CD4-positive, alpha-beta T cell treated with Interleukin-17A for 1 hour (primary cell): Measurements from ENCODE around the gene TSPAN2.

Source experiments
- DNase-seq: peaks from one replicate; pipeline ENCODE4 v3.0.0-alpha.2; 2020

TSPAN2 gene

DNA sequence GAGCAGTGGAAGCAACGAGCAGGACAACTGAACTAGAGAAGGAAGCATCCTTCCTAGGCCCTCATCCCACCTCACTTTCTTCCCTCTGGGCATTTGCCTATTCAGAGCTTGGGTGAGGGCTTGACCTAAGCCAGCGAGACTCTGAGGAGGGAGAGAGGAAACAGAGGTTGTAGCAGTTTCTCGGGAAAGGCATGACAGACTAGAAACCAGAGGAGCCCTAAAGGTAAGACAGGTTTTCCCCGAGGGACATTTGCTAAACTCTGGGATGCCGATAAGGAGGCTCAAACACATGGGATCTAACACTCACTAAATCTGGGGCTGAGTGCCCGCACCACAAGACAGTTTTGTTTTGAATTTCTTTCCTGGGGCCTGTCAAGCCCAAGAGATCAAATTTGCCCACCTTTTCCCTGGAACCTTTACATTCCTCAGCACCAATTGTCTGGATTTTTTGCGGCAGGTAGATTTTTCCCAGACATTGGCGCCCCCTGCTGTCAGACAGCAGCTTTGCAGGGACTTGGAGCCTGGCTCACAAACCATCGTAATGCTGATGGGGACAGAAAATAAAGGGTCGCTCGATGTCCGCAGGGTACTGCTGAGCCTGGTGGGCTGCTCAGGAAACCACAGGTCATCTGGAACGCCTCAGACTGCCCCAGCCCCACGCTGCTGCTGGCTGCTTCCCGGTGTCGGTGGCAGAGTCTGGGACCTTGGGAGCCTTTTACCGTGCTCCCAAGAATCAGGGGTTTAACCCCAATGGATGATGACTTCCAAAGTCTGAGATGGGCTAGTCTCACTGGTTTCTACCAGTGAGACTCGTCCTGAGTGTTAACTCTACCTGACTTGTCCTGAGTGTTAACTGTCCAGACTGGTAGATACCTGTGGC, 23.4 kb upstream of the TSPAN2 start:
- peak; percentile 61 for DNase-seq

DNA sequence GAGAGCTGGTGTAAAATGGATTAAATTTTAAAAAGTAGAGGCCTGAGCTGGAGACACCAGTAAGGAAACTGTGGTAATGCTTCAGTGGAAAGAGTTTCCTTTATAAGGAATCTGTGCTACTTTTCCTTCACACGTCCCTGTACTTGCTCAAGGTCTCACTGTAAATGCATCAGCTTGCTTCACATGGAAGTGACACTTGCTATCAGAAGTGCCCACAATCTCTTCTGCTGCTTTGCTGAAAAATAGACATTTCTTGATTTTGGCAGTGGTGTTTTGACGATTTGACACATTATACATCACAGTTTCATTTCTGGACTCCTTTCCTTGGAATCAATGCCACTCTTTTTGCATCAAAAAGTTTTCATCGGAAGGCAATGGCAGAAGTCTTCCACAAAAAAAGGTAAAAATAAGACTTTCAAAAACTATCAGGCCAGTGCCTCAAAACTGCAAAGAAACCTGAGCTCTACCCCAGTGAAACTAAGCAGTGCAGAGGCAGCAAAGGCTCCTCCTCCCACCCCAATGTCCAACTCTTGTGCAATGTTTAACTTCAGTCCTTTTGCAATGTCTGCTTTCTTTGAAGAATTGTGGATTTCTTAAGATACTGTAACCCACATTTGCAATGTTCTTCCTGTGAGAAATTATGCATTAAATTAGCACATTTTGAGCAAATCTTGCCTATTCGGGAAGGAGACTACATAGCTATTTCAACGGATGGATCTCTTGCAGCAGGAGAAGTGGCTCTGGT, 18.4 kb upstream of the TSPAN2 start:
- DNase-seq: no peak

DNA sequence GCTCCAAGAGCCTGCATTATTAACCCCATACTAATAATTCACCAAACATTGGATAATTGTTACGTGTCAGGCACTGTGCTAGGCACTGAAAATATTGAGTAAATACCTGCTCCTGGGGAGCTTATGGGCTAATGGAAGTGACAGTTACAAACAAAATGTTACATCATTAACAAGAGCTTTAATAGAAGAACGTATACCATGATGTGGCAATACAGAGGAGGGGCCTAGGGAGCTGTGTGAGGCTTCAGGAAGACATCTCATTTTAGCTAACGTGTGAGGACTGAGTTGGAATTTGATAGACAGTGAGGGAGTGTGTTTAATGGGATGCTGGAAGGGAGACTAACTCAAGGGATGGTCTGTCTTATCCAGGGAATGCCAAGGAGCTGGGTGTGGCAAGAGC, 16.5 kb upstream of the TSPAN2 start:
- DNase-seq: no peak

DNA sequence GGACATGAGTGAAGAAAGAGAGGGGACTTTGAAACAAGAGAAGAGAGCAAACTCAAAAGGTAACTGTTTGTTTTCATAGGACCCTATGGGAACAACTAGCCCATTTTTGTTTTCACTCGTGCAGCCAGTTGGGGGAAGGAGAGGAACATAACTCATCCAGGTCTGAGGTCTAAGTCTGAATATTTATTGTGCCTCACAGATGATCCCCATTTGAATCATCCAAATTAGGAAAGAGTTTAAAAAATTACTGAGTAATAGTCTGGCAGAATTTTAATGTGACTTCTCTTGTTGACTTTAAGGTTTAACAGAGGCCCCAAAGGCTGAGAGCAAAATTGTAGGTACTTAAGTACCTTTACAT, 10.4 kb upstream of the TSPAN2 start:
- no peak for DNase-seq

DNA sequence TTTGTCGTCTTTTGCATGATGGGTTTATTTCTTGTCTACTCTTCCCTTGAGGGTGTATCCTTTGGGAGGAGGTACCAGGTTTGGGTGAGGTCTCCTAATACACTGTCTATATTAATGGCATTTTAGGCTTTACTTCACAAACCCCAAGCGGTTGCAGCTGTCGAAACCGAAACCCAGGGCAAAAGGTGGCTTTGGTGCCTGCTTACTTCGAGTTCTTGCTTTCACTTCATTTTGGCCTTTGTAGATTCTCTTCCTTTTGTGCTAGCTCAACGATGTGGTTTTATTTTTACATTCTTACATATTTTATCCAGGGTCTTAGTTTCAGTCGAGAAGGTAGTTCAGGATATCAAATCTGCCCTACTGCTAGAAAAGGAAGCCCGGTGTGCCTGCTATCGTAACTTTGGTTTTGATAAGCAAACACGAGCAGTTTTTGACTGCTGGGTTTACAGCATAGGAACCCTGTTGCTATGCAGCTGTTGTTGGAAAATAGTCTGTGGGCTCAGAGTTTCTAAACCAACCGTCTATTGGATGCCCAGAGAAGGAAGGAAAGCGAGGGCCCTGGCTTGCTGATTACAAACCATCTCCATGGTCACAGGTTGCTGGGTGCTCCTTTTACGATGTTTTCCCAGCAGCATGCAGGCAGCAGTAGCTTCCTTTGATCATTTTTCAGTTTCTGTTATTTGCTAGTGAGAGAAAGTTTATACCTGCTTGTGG, 9.8 kb upstream of the TSPAN2 start:
- DNase-seq: peak; percentile 95

DNA sequence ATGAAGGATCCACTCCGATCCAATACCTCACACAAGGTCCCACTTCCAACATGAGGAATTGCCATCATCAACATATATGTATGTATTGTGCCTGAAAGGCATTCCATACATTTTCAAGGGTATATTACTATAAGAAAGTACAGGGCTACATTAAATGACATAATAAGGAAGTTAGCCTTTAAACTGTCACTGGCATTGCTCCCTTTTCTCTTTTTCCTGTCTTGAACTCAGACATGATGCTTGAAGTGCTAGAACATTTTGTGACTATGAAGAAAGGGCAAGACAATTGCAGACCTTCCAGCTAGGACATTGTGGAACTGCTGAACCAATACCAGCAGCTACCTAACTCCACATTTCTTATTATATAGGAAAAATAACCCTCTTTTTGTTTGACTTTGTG, 2.9 kb upstream of the TSPAN2 start:
- no peak for DNase-seq

DNA sequence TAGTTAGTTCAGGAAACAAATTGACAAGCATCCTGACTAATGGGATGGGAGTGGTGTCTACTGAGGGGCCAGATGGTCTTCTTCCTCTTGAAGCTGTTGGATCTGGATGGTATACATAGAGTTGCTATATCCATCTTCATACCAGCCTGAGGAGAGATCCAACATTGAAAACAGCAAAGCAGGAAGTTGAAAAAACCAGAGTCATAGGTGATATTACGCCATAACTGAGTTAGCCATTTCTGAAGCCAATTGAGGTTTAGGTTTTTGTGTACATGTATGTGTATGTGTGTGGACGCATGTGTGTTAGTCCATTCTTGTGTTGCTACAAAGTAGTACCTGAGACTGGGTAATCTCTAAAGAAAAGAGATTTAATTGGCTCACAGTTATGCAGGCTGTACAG, 2.3 kb upstream of the TSPAN2 start:
- no peak for DNase-seq

DNA sequence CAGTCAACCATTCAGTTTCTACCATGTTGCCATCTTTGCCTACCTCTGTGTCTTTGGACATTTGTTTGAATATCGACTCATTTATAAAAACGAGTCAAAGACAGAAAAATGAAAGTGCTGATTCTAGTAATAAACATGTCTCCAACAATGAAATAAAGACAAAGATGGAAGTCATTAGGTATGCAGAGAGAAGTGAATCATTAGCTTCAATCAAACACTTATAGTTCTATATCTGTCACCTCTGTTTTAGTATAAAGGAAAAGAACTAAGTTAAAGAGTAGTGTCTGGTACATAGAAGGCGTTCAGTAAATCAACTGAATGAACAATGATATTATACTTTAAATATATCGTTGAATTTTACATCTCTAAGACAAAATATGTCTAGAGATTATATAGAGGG, 1.7 kb upstream of the TSPAN2 start:
- no peak for DNase-seq

DNA sequence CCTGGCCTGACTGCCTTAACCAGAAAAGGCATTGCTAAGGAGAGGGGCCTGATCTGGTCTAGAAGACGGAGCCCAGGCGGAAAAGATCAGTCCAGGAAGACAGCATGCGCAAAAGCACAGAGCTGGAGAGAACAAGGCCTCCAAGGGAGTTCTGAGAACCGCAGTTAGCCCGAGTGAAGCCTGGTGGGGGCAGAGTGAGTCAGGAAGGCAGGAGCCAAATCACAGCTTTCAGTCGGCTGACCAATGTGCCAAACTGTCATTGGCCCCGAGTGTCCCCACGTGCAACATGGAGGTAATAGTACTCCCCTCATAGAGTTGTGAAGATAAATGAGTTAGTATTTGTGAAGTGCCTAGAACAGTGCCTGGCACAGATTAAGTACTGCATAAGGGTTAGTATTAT, 1.2 kb upstream of the TSPAN2 start:
- no peak for DNase-seq

DNA sequence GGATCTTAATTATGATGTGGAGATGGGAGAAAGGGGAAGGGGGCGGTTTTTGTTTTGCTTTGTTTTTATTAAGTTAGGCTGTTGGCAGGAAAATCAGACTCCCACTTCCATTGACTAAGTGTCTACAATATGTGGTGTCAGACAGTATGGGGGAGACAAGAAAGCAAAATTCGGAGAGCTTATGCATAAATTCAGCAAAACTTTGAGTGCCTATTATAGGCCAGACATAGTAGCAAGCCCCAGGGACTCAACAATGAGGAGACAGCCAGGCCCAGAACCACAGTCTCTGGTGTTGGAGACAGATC, 835 bp upstream of the TSPAN2 start:
- DNase-seq: no peak

DNA sequence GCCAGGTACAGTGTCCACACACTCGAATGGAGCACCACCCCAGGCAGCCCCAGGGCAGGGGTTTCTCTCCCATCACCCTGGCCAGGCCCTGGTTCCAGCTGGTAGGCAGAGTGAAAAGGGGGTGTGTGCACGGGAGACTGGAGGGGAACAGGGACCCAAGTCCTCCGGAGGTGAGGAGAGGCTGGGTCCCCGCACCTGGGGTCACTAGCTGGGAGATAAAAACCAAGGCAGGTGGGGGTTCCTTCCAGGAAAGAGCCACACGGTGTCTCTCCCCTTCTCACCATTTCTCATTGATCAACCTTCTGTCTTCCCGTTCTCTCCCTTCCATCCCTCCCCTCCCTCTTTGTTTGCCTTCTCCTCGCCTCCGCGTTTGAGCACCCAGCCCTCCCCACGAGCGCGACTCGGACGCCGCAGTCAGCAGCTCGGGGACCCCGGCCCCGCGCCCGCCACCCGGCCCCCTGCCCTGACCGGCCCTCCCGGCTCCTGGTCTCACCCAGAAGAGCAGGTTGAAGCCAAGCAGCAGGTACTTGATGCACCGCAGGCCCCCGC, 358 bp downstream of the TSPAN2 start:
- DNase-seq: no peak

DNA sequence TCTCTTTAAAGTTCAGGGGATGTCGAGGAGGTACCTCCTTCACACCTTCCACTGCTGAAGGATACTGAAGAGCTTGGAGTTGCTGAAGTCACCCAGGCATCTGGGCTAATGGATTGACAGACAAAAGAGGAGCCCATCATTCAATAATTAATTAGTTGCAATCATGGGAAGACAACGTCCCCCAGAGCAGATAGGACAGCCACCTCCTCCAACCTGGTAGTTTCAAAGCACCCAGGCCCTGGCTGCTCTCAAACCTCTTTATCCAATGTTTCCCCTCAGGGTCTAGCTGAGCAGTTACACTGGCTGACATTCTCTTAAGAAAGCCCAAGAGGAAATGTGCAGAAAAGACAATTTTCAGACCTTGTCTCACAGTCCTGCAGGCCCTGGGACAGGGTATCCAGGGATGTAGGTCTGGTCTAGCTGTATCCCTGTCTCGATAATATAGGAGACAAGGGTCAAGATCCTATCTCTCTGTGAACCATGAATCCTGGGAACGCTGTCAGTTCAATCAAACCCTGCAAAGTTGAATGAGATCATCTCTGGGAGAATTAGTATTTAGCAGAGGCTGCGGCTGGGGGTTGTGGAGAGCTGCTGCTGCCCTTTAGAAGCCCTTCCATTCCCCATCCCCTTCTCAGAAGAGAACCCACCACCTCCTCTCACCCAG, 1.1 kb downstream of the TSPAN2 start:
- no peak for DNase-seq

DNA sequence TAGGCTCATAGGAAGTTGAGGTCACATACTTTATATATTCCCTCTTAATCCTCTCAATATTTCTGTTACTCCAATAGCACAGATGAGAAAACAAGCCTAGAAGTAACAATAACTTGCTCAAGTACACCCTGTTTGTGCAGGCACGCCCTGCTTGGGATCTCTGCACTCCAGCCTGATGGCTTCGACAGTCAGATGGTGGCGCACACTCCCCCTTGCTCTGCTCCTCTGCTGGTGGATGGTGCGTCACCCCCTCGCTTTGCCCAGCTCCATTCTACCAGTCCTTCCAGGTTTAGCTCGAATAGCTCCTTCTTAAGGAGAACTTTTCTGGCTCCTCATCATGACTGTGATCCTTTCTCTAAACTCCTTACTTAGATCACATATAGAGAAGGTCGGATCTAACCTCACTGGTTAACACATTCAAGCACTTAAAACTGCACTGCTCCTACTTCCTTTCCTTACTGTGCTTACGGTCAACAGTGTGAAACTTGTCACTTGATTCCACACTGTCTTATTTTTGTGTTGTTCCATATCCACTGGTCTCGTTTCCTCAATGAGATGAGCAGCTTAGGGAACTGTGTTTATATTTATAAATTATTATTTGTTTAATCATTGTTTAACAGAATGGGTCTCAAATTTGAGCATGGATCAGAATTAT, 3.0 kb downstream of the TSPAN2 start:
- DNase-seq: peak; percentile 24

DNA sequence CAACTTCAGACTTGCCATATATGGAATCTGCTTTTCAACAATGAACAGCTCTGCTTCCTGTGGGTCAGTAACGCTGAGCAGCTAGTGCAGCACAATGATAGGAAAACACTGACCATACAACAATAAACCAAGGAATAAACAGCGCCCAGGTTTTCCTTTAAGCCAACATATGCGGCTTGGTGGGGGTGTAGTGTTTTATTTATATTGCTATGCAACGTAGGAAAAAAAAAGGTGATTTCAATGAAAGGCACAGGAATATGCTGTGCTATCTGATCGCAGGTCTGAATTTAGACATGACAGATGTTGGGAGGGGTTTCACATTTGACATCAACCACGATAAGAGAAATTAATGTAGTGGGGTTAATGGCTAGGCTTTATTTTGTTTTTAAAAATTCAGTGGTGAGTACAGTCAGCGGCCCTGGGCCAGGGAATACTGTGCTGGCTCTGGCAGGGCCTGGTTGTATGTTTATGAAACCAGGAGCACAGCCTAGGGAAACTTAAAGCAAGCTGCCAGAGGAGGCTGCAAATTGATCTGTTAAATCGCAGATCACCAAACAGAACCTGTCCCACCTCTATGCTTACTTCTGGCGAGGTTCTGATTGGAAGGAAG, 4.3 kb downstream of the TSPAN2 start:
- peak; percentile 56 for DNase-seq

DNA sequence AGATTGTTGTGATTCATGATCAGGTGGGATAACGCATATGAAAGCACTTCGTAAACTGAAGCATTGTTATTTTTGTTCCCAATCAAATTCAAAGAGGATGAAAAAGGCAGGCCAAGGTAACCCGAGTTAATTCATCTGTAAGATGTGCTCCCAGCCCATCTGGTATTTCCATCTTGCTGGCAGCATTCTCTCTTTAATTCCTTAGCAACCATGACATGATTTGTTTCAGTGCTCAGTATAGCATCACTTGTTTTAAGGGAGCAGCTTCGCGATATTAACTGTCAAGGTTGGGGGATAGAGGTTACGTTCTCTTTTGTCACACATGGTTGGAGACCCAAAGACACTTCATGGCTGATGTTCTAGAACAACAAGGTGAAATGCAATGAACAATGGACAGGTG, 6.4 kb downstream of the TSPAN2 start:
- no peak for DNase-seq

DNA sequence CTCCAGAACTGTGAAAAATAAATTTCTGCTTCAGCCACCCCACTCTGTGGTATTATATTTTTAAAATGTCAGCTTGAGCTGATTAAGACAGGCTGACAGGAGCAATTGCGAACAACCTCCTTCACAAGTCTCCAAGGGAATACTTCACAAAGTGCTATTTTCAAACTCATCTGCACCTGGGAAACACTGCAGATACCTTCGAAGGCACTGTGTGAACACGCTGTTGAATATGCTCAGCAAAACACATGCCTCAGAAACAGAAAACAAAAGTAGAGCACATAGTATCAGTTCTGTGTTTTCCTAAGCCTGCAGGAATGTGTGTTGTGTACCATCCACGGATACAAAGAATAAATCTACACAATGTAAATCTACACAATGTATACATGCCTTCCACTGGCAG, 10.6 kb downstream of the TSPAN2 start:
- no peak for DNase-seq

DNA sequence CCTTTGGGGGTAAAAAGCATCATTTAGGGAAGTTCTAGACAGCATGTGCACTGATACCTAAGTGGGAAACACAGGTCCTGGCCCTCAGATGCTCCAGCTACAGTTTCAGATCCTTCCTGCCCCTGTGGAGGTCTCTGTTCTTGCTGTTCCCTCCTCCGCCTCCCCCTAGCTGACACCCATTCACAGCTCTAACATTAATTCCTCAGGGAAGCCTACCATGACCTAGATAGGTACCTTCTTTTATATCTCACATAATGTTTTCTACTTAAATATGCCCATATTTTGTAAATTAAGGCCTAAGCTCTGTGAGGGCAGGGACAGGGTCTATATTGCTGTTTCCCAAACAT, 11.3 kb downstream of the TSPAN2 start:
- no peak for DNase-seq

DNA sequence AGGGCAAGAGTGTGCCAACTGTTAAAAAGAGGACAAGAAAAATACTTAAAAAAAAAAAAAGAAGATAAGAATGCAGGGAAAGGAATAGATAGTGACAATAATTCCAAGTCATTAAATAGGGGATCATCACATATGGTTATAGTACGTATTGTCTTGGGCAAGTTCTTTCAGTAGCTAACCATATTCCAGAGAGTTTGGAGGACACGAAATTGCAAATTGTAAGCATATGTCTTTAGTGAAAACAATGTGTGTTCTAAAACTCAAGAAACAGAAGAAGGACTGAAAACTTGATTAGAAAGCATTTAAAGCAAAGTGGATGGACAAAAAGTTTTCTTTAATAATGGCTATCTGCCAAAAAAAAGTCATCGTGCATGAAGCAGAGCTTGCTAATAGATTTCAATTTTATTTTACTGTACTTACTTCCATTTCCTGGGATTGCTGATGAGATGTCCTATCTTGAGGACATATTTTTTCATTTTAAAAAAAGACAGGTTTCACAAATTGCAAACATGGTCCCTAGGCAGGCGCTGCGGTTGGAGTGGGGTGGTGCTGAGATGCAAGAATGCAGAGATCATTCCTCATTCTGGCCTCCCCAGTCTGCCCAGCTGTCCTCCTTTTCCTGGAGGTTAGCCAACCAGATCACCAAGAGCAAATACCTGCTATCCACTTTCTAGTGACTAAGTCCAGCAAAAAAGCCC, 11.9 kb downstream of the TSPAN2 start:
- no peak for DNase-seq

DNA sequence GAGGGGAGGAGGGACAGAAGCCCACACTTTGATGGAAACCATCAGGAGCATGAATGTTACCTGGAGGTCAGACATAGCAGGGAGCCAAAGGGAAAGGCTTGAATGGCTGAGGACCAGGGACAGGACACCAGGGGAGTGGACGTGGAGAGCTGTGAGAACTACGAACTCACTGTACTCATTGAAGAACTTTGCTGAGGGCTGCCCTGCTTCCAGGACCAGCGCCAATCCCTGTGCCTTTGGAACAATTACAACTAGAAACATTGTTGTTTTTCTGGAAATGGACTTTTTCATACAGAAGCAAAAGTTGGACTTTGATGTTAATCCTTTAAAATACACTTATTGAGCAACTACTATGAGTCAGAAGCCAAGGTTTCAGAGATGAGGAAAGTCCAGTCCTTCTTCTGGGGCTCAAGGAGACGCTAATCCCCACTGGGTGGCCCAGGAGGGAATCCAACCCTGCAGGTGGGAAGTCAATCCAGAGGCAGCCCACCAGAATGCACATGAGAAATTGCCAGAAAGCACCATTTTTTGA, 12.9 kb downstream of the TSPAN2 start:
- DNase-seq: no peak

DNA sequence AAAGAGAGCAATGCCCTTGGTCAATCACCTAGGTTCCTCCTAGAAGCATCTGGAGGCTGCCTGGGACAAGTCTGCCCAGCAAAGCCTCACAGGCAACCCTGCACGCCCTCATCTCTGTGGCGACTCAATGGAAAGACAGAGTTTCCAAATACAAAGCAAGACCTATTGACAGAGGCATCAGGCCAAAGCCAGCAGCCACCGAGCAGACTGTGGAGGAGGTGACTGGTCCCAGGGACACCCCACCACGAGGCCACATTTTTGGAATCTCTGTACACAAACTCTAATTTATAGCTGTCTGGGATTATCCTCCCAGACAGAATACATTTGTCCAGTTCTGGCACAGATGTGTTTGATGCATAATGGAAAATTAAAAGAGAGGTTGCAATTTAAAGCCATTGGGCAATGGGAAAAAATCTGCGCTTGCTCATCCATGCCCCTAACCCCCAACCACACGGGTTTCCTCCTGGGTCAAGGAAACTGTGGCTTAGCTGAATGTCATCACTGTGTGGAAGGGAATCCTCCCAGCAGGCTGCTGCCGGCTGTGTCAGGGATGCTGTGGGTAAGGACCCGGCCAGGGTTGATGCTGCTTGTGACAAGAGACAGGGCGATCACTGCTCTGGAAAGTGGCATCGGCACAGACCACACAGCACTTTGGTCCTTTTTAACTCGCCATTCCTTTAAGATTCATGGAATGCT, 14.3 kb downstream of the TSPAN2 start:
- DNase-seq: no peak
